ENCODE results near the gene EXOSC3. TPM values are rescaled to one million over a fixed set of nuclear protein-coding genes. Genes with fewer than 3 reads are reported as not detected.

Gene EXOSC3
- total and polyA plus RNA-seq, 8 donors, result 7.6 to 190 (median 25.3) TPM

- H3K36me3 ChIP-seq, result peaks cover 7 to 25% (median 17%) of the 10 kb centered on the region in 4 donors
- intact Hi-C loops (cut with DNase I; ENCODE audit: low total_unique reads), result no loop called here
- peak in 1 of 2 donors; percentile 19 for DNase-seq
- peaks cover 12 to 33% (median 31%) of the 10 kb centered on the region in 4 donors for H3K4me1 ChIP-seq
- no peaks in the 10 kb centered on the region for H3K9me3 ChIP-seq
- no peak overlapping the region for H3K4me3 ChIP-seq
- no peak overlapping the region for H3K27ac ChIP-seq
- H3K27me3 ChIP-seq, result peaks cover 0 to 10% (median 0%) of the 10 kb centered on the region in 3 donors
- no peak for TF ChIP-seq POLR2A (IDR thresholded peaks at IDR 0.05)
- no peak for TF ChIP-seq CTCF (IDR thresholded peaks at IDR 0.05)
- no peak for TF ChIP-seq EP300 (IDR thresholded peaks at IDR 0.05)
- TF ChIP-seq POLR2AphosphoS5 (IDR thresholded peaks at IDR 0.05), result no peak
- WGBS, 5 donors, result 43 to 55% (median 47%) methylated on average over 3 to 45 of the region's 45 CpGs
Measured at GRCh38 chr9:37787059-37787458, 2.2 kb upstream of the EXOSC3 start.

DNA sequence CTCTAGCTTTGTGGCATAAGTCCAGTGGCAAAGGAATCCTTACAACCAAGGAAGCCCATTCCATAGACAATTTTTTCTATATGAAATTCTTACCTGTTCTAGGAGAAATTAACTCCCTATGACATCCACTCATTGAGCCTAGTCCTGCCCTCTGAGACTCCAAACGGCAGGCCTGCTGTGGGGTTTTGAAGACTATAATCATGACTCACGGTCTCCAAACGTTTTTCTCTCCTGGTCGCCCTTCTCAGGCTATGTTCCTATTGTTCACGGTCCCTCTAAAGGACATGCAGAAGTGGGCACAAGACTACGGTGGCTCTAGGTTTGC, 611 bp downstream of the EXOSC3 start:
- H3K4me3 ChIP-seq, result peak overlapping the region; percentile 74 to 100 (median 94)
- intact Hi-C loops (cut with DNase I; ENCODE audit: low total_unique reads), result no loop called here
- TF ChIP-seq EP300 (IDR thresholded peaks at IDR 0.05) (no peak), CTCF (IDR thresholded peaks at IDR 0.05) (no peak), POLR2AphosphoS5 (IDR thresholded peaks at IDR 0.05) (no peak), POLR2A (IDR thresholded peaks at IDR 0.05) (no peak)
- no peaks in the 10 kb centered on the region for H3K9me3 ChIP-seq
- peak overlapping the region; percentile 81 to 89 (median 86) for H3K27ac ChIP-seq
- H3K4me1 ChIP-seq, result peaks cover 12 to 36% (median 32%) of the 10 kb centered on the region in 4 donors
- DNase-seq, result no peak
- H3K36me3 ChIP-seq, result peaks cover 25 to 45% (median 44%) of the 10 kb centered on the region in 4 donors
- 0 to 2% (median 0%) methylated on average over 6 of the region's 6 CpGs for WGBS, 5 donors
- H3K27me3 ChIP-seq, result peaks cover 0 to 10% (median 0%) of the 10 kb centered on the region in 3 donors

GRCh38 chr9:37778534-37778933, 6.3 kb downstream of the EXOSC3 start:
- DNase-seq, result no peak
- no peaks in the 10 kb centered on the region for H3K27me3 ChIP-seq
- no peak overlapping the region for H3K4me3 ChIP-seq
- H3K9me3 ChIP-seq, result no peaks in the 10 kb centered on the region
- H3K36me3 ChIP-seq, result peaks cover 52 to 100% (median 99%) of the 10 kb centered on the region in 4 donors
- intact Hi-C loops (cut with DNase I; ENCODE audit: low total_unique reads), result no loop called here
- 68 to 83% (median 80%) methylated on average over 2 of the region's 2 CpGs for WGBS, 5 donors
- H3K4me1 ChIP-seq, result peaks cover 4 to 18% (median 14%) of the 10 kb centered on the region in 4 donors
- TF ChIP-seq CTCF (IDR thresholded peaks at IDR 0.05) (no peak), EP300 (IDR thresholded peaks at IDR 0.05) (no peak), POLR2AphosphoS5 (IDR thresholded peaks at IDR 0.05) (no peak)
- no peak overlapping the region for H3K27ac ChIP-seq

GRCh38 chr9:37776328-37776727, 8.5 kb downstream of the EXOSC3 start:
- WGBS, 5 donors, result 87 to 91% (median 90%) methylated on average over 5 of the region's 5 CpGs
- no peaks in the 10 kb centered on the region for H3K9me3 ChIP-seq
- H3K27me3 ChIP-seq, result no peaks in the 10 kb centered on the region
- H3K27ac ChIP-seq, result no peak overlapping the region
- intact Hi-C loops (cut with DNase I; ENCODE audit: low total_unique reads), result no loop called here
- no peak for DNase-seq
- H3K4me3 ChIP-seq, result no peak overlapping the region
- peaks cover 40 to 99% (median 98%) of the 10 kb centered on the region in 4 donors for H3K36me3 ChIP-seq
- TF ChIP-seq POLR2AphosphoS5 (IDR thresholded peaks at IDR 0.05) (no peak), CTCF (IDR thresholded peaks at IDR 0.05) (no peak), POLR2A (IDR thresholded peaks at IDR 0.05) (no peak), EP300 (IDR thresholded peaks at IDR 0.05) (no peak)
- no peaks in the 10 kb centered on the region for H3K4me1 ChIP-seq
